Islet precursor cell (in vitro differentiated cells): ENCODE results near the gene EFNA5.

Experiments used
- DNase-seq: peaks from one replicate; pipeline ENCODE4 v3.0.0-alpha.2; 2018

The EFNA5 gene

GRCh38 chr5:107542428-107542827, 128.3 kb downstream of the EFNA5 start:
- DNase-seq, result peak; percentile 74

- no peak for DNase-seq
These were observed 129.3 kb downstream of the EFNA5 start for GRCh38 chr5:107541400-107541799.

- DNase-seq, result no peak
These were observed 130.9 kb downstream of the EFNA5 start for GRCh38 chr5:107539726-107540330.

GRCh38 chr5:107538805-107539445, 131.8 kb downstream of the EFNA5 start:
- DNase-seq, result no peak

- no peak for DNase-seq
These were observed 132.4 kb downstream of the EFNA5 start for GRCh38 chr5:107538331-107538730.

- no peak for DNase-seq
These were observed 134.9 kb downstream of the EFNA5 start for GRCh38 chr5:107535849-107536248.

GRCh38 chr5:107533910-107534876, 136.5 kb downstream of the EFNA5 start:
- no peak for DNase-seq

GRCh38 chr5:107532916-107533315, 137.8 kb downstream of the EFNA5 start:
- no peak for DNase-seq

- DNase-seq, result peak; percentile 61
These were observed 138.4 kb downstream of the EFNA5 start for GRCh38 chr5:107532169-107532878.

- DNase-seq, result no peak
These were observed 139.4 kb downstream of the EFNA5 start for GRCh38 chr5:107531308-107531707.

- no peak for DNase-seq
These were observed 141.1 kb downstream of the EFNA5 start for GRCh38 chr5:107529618-107530017.

GRCh38 chr5:107526270-107526937, 144.3 kb downstream of the EFNA5 start:
- no peak for DNase-seq

- DNase-seq, result no peak
These were observed 146.6 kb downstream of the EFNA5 start for GRCh38 chr5:107524111-107524510.

GRCh38 chr5:107523029-107523680, 147.6 kb downstream of the EFNA5 start:
- DNase-seq, result no peak

- no peak for DNase-seq
These were observed 148.3 kb downstream of the EFNA5 start for GRCh38 chr5:107522456-107522855.

GRCh38 chr5:107519900-107520354, 150.8 kb downstream of the EFNA5 start:
- DNase-seq, result peak; percentile 89

- no peak for DNase-seq
These were observed 152.1 kb downstream of the EFNA5 start for GRCh38 chr5:107518616-107519015.

- no peak for DNase-seq
These were observed 152.5 kb downstream of the EFNA5 start for GRCh38 chr5:107518190-107518589.

GRCh38 chr5:107517185-107518033, 153.3 kb downstream of the EFNA5 start:
- no peak for DNase-seq

GRCh38 chr5:107516452-107517184, 154.1 kb downstream of the EFNA5 start:
- no peak for DNase-seq
